GF-D8 (cell line): Measurements from ENCODE around the gene GRB10.

Source experiments
- DNase-seq: peaks from one replicate; lab custom pipeline; 2025; lab: John Stamatoyannopoulos, UW

GRB10 gene

DNA sequence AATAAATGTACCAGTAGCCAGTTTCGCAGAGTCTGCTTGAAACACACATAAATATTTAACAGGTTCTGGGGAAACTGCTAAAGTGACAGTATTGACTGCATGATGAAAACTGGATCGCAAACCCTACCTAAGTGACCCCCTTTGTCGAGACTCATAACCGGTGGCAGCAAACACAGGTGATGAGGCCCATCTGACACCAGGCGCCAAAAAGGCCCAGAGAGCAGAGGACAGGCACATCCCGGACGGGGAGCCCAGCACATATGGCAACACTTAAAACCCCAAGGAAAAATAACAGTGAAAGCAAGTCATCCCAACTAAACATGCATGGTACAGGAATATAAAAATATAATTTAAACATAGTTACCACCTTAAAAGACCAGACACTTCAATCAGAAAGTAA is 62.4 kb downstream of the GRB10 start:
- no peak for DNase-seq

DNA sequence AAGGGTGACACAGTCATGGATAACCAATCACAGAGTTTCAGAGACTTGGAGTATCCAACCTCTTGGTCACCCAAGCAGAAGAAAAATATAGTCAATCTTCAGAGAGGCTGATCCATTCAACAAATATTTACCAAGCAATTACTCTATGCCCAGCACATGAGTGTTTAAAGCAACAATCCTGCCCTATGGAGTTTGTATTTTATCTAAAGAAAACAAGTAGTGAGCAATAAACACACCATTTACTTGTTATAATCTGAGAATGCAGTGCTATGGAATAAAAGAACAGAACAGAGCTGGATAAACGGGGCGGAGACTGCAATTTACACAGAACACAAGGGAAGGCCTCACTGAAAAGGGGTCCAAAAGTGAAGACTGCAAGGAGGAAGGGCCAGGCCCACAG is 63.8 kb downstream of the GRB10 start:
- no peak for DNase-seq

GRCh38 chr7:50718311-50718710 is 64.4 kb downstream of the GRB10 start:
- no peak for DNase-seq

GRCh38 chr7:50717181-50717580 is 65.5 kb downstream of the GRB10 start:
- DNase-seq = no peak

DNA sequence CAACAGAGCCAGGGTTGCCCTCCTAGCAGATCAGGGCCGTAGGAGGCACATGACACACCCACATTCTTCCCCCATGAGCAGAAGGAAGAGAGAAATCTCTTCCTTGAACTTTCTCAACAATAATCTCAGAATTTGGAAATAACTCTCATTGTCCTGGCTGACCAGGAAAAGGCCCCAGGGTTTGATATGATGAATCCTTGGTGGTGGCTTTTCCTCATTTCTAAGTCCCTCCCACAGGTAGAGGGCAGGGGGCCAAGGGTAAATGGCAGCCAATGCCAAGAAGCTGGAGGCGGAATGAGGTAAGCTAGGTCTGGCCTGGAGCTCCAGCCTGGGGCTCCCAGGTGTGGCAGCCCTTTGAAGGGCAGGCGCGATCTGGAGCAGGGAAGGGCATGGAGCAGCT is 67.8 kb downstream of the GRB10 start:
- DNase-seq = no peak

DNA sequence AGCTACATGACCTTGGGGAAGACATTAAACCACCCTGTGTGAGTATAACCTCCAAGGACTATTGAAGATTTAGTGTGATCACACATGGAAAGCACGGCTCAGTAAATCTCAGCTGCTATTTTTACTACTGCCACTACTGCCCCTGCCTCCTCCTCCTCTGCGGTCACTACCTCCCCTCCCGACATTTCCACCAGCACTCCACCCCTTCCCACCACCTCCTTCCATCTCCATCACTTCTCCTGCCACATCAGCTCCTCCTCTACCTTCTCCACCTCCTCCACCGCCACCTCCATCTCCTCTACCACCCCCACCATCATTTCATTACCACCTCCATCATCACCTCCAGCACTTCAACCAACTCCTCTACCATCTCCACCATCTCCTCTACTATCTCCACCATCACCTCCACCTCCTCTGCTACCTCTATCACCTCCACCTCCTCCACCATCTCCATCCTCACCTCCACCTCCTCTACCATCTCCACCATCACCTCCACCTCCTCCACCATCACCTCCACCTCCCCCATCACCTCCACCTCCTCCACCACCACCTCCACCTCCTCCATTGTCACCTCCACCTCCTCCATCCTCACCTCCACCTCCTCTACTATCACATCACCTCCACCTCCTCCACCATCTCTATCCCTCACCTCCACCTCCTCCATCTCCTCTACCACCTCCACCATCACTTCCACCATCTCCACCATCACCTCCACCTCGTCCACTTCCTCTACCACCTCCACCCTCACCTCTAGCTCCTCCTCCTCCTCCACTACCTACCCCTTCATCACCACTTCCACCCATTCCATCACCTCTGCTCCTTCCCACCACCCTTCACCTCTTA is 69.4 kb downstream of the GRB10 start:
- no peak for DNase-seq

- no peak for DNase-seq
These were observed 70.2 kb downstream of the GRB10 start for GRCh38 chr7:50712252-50713122.

DNA sequence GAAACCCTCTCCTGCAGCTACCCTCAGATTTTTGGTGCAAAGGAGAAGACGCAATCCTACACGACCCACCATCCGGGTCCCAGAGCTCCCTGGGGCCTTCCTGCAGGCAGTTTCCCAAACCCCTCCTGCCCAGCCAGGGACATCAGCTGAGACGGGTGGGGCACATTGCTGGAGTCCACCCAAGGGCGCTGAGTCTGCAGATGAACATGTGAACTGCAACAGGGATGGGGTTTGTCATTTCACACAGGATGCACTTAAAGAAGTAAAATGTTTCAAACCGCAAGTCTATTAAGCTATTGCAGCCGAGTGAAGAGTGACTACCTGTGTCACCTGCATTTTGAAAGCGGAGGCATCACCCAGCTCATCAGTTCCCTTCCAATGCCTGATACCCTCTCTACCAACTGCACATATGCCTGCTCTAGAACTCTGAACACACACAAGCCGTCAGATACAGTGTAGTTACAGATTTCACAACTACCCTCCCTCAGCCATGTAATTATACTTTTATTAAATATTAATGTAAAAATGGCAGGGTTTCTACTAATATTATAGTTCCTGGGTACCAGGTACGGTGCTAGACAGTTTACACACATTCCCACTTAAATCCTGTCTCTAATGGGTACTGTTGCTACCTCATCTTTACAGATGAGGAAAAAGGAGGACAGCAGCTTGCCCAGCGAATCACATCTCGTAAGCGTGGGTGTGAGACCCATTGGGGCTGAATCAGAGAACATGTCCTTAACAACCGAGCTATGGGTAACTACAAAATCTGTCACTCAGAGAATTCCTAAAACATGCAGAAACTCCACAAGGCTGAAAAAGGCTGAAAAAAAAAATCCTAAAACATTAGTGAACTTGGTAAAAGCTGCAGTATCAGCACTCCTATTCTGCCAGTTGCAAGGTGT is 71.2 kb downstream of the GRB10 start:
- no peak for DNase-seq

DNA sequence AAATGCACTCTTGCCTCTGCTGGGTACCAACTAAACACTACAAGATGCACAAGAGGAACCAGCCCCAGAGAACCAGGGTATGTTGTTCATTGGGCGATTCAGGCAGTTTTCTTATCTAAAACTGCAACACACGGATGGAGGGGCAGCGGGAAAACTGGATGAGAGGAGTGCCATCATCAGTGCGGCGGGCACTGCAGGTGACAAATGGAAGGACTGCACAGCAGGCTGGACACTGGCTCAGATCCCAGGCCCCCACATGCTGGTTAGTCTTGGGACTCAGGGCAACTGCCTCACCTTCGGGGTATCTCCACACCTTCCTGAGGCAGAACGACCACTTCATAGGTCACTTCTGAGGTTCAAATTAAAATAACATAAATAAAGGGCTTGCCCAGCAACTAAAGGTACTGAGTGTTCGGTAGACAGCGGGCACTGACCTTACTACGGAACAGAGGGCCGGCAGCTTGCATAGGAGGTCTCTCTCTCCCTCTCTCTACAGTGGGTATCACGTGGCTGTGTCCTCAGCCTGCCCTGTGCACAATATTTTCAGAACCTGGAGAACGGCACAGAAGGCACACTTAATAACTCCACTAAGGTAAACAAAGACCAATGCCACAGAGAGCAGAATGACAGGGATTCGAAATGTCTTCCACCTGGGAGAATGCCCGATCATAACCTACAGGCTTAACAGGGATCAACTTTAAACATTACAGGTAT is 72.1 kb downstream of the GRB10 start:
- DNase-seq = no peak

DNA sequence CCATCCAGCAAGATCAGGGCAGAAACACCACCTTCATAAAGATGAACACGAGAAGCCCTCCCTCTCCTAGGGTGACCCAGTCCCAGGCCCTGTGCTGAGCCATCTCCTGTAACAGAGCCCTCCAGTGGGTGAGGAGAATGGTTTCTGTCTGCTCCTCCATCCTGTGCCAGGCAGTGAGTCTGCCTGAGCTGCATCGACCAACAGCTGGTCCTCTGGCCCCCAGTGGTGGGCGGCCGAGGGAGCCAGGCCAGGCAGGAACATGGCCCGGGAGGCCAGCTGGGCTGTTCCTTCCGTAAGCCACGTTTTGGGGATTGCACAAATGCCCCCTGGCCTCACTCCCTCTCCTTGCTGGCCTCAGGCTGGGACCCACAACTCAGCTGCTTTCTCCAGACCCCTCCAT is 73.5 kb downstream of the GRB10 start:
- DNase-seq = no peak

DNA sequence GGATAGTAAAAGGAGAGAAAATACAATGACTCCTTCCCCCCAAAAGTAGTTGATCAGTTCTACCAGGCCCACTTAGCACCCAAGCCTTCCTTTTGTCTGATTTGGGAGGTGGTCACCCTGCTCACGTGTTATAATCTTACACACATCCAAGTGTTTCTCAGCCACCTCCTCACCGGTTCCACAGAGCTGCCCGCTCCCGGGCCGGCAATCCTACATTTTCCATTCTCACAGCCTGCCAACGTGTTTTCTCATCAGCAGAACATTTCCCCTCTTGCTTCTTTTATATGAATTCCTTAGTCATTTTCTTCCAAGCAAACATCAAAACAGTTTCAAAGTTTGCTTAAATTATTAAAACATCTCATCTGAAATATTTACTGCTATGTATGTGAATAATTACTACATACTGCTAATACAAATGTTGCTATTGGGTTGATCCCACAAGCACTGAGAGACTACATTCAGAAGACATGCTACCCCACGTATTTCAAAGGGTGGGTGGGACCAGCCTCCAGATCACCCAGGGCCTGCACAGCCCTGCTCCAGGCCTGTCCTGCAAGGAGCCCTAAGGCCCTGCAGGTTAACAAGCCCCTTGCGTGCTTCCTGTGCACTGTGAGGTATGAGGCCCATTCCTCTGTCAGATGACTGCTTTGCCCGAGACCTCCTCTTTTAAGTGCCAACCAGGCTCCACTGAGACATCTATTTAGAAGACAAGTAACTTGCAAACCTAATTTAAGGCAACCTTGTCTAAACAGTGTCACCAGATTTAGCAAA is 75.3 kb downstream of the GRB10 start:
- DNase-seq = no peak

DNA sequence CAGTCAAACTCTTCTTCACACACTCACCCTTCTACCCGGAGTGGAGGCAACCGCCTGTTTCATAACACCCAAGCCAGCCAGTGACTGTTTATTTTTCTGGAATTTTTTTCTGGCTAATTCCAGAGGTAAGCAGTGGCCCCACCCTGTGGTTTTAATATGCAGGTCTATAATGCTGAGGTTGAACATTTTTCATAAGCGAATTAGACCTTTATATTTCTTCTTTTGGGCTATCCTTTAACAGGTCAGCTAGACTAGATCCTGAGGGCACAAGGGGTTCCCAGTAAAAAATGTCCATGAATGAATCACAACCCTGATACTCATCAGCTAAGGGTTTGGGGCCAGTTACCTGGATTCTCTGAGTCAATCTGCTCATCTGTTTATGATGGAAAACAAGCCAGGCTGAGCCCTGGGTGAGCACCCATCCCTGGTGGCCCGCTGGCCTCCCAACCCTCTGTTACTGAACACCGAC is 76.2 kb downstream of the GRB10 start:
- DNase-seq = no peak

DNA sequence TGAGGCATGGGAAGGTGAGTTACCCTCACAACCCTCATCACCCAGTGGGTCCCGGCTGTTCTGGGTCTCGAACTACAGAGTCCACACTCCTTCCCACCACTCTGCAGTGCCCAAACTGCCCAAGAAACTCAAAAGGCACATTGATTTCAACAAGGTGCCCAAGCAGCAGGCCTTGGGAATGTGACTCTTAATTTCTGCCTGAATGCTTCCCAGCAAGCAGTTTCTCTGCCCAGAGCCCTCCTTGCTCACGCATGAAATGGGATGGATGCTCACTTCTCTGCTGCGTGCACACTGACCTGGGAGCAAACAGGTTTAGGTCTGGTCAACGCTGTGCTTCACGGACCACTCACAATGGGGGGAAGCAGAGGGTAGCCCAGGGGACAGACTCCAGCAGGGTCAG is 77.9 kb downstream of the GRB10 start:
- DNase-seq = no peak

GRCh38 chr7:50703654-50704053 is 79.0 kb downstream of the GRB10 start:
- no peak for DNase-seq

GRCh38 chr7:50699143-50699542 is 83.6 kb downstream of the GRB10 start:
- DNase-seq = peak; percentile 18

GRCh38 chr7:50697748-50698147 is 84.9 kb downstream of the GRB10 start:
- no peak for DNase-seq

DNA sequence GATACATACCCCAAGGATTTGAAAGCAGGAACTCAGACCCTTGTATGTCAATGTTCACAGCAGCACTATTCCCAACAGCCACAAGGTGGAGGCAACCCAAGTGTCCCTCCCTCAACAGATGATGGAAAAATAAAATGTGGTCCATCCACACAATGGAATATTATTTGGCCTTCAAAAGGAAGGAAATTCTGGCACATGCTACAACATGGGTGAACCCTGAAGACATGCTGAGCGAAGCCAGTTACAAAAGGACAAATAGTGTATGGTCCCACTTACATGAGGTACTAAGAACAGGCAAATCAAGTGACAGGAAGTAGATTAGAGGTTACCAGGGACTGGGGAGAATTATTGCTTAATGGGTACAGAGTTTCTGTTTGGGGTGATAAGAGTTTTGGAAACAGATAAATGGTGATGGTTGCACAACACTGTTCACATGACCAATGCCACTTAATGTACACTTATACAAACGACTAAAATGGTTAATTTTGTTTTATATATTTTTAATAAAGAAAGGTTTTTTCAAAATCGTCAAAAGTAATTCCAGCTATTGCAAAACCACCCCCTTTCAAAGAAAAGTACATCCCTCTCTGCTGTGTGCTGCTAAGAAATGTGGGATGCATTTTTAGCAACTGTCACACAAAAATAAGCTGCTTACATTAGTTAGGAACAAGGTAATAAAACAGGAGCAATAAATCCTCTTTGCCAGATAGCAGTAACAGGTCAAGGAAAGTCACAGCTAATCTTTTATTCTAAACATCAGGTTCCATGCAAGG is 85.7 kb downstream of the GRB10 start:
- peak; percentile 93 for DNase-seq

DNA sequence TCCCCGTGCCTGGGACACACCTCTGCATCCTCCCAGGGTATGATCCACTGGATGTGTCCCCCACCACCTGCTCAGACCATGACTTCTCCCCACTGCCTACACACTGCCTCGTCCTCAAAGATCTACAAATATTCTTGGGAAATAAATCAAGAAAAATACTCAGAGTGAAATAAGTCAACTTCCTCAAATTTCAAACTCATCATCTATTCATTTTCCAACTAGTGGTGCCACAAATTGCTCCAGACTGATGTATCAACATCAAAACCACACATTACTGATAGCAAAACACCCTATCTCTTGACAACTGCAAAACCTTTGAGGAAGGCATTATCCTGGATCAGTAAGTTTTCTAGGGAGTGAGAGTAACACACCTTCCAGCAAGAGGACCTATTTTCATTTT is 87.7 kb downstream of the GRB10 start:
- DNase-seq = peak; percentile 52

DNA sequence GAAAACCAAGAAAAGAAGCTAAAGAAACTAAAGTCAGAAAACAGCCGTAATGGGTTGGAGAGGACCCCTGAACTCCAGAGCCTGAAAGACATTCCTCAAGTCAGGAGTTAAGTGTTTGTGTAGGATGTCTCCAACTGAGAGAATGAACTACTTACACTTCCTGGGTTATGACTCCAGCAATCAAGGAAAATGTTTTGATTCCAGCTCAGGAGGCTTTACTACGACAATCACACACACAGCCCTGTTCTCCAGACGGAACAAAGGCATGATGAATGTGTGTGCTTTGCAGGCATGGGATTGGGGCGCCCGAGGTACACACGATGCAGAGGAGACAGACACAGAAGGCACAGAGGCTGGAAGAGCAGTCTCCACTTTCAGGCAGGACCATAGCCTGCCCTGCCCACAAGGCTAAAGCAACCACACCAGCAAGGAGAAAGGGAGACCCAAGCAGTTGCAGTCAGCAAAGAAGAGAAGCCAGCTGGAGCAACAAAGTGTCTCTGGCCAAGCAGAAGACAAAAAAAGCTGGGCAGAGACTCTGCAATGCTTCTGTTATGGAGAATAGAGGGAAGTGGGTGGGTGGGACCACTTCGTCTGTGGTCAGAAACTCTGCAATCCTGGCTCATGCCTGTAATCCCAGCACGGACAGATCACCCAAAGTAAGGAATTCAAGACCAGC is 89.1 kb downstream of the GRB10 start:
- DNase-seq = no peak
